Neural cell (in vitro differentiated cells): Measurements from ENCODE around the gene THAP8. TPM values are rescaled to one million over a fixed set of nuclear protein-coding genes. Genes with fewer than 3 reads are reported as not detected.

Experiments used
- H2AFZ ChIP-seq: fragments of 200-600, 300-800 bp; sonication (generic), shearing (Covaris generic); 2 replicates; pipeline ENCODE4 v1.6.0; 2014; ENCODE audit warnings: low read depth, mild to moderate bottlenecking, antibody characterized with exemption, low read length, moderate library complexity
- H3F3A ChIP-seq: fragments of 200-600 bp; shearing (Covaris generic); 2 replicates; pipeline ENCODE4 v1.6.1; 2016; ENCODE audit warnings: mild to moderate bottlenecking, moderate library complexity, mixed read lengths, antibody characterized with exemption, low read length; ENCODE audit not compliant: insufficient read depth, poor library complexity, severe bottlenecking
- H3K27ac ChIP-seq: fragments of 200-600, 300-800 bp; sonication (generic), shearing (Covaris generic); 2 replicates; pipeline ENCODE4 v1.5.1; 2014; ENCODE audit warnings: mild to moderate bottlenecking, low read length, moderate library complexity
- H3K27me3 ChIP-seq: fragments of 300-800, 200-600 bp; sonication (generic), shearing (Covaris generic); 2 replicates; pipeline ENCODE4 v1.6.0; 2014; ENCODE audit warnings: mild to moderate bottlenecking, low read depth, low read length, moderate library complexity; ENCODE audit not compliant: insufficient read depth
- H3K36me3 ChIP-seq: fragments of 300-800, 200-600 bp; sonication (generic), shearing (Covaris generic); 2 replicates; pipeline ENCODE4 v1.5.1; 2014; ENCODE audit warnings: mild to moderate bottlenecking, antibody characterized with exemption, low read length, moderate library complexity; ENCODE audit not compliant: insufficient read depth
- H3K4me2 ChIP-seq: fragments of 300-800, 200-600 bp; sonication (generic), shearing (Covaris generic); 2 replicates; pipeline ENCODE4 v1.6.0; 2014; ENCODE audit warnings: mild to moderate bottlenecking, low read length
- H3K4me3 ChIP-seq: fragments of 300-800, 200-600 bp; sonication (generic), shearing (Covaris generic); 2 replicates; pipeline ENCODE4 v1.5.1; 2014; ENCODE audit warnings: mild to moderate bottlenecking, low read length, moderate library complexity
- H3K79me2 ChIP-seq: fragments of 200-600 bp; shearing (Covaris generic); replicated peaks from 2 replicates; pipeline ENCODE4 v1.6.0; 2014; ENCODE audit warnings: mild to moderate bottlenecking, low read length, moderate library complexity; ENCODE audit not compliant: insufficient read depth
- H3K9ac ChIP-seq: fragments of 300-800, 200-600 bp; sonication (generic), shearing (Covaris generic); 2 replicates; pipeline ENCODE4 v1.6.1; 2016; ENCODE audit warnings: mild to moderate bottlenecking, low read length, mixed read lengths
- H3K9me2 ChIP-seq: fragments of 200-600 bp; shearing (Covaris generic); 2 replicates; pipeline ENCODE4 v1.6.1; 2016; ENCODE audit warnings: mild to moderate bottlenecking, low read length, mixed read lengths; ENCODE audit not compliant: insufficient read depth
- H3K9me3 ChIP-seq: fragments of 200-600, 300-800 bp; sonication (generic), shearing (Covaris generic); 2 replicates; pipeline ENCODE4 v1.6.1; 2016; ENCODE audit warnings: mild to moderate bottlenecking, mixed run types, low read length, moderate library complexity, mixed read lengths
- H4K20me1 ChIP-seq: fragments of 200-600 bp; shearing (Covaris generic); 2 replicates; pipeline ENCODE4 v1.6.1; 2016; ENCODE audit warnings: mild to moderate bottlenecking, mixed run types; ENCODE audit not compliant: insufficient read depth
- EP300 ChIP-seq: fragments of 450-650 bp; conservative IDR thresholded peaks from 2 replicates; pipeline ENCODE4 v1.6.1; 2014; ENCODE audit warnings: antibody characterized with exemption, mild to moderate bottlenecking, moderate library complexity; ENCODE audit not compliant: poor library complexity, severe bottlenecking
- EZH2 ChIP-seq: fragments of 200-600, 300-800 bp; shearing (Covaris generic), sonication (generic); IDR thresholded peaks from 2 replicates; pipeline ENCODE4 v1.6.1; 2014; ENCODE audit warnings: antibody characterized with exemption, low read length, borderline replicate concordance, mild to moderate bottlenecking; ENCODE audit not compliant: insufficient read depth, poor library complexity, severe bottlenecking
- MXI1 ChIP-seq: fragments of 450-650 bp; conservative IDR thresholded peaks from 2 replicates; pipeline ENCODE4 v1.6.1; 2014; ENCODE audit warnings: antibody characterized with exemption, mild to moderate bottlenecking; ENCODE audit not compliant: poor library complexity, severe bottlenecking
- POLR2AphosphoS5 ChIP-seq: IDR thresholded peaks from 2 replicates; pipeline ENCODE4 v1.6.1; 2012
- RAD21 ChIP-seq: fragments of 450-650 bp; conservative IDR thresholded peaks from 2 replicates; pipeline ENCODE4 v1.6.1; 2014; ENCODE audit warnings: antibody characterized with exemption, mild to moderate bottlenecking, moderate library complexity
- SMC3 ChIP-seq: fragments of 450-650 bp; conservative IDR thresholded peaks from 2 replicates; pipeline ENCODE4 v1.6.1; 2014; ENCODE audit warnings: antibody characterized with exemption, mild to moderate bottlenecking, moderate library complexity; ENCODE audit not compliant: poor library complexity
- TAF1 ChIP-seq: IDR thresholded peaks from 2 replicates; pipeline ENCODE4 v1.6.1; 2012; ENCODE audit warnings: low read depth
- polyA plus RNA-seq: library from polyadenylated mRNA; depleted of rRNA; stranded (reverse); fragments of >200 nt; gene quantifications from 2 replicates; pipeline ENCODE4 v1.2.3, GENCODE V29; 2014
- TF ChIP-seq, protein P1 (sequence below): fragments of 450-650 bp; IDR thresholded peaks from 2 replicates; pipeline ENCODE4 v1.5.1; 2014; ENCODE audit warnings: antibody characterized with exemption, mild to moderate bottlenecking, moderate library complexity; ENCODE audit not compliant: poor library complexity, severe bottlenecking
- TF ChIP-seq, protein P2 (sequence below): IDR thresholded peaks from 2 replicates; pipeline ENCODE4 v1.6.1; 2012; ENCODE audit warnings: borderline replicate concordance

The THAP8 gene
- polyA plus RNA-seq, 1 donor from 2014 or later: 5.5 TPM

DNA sequence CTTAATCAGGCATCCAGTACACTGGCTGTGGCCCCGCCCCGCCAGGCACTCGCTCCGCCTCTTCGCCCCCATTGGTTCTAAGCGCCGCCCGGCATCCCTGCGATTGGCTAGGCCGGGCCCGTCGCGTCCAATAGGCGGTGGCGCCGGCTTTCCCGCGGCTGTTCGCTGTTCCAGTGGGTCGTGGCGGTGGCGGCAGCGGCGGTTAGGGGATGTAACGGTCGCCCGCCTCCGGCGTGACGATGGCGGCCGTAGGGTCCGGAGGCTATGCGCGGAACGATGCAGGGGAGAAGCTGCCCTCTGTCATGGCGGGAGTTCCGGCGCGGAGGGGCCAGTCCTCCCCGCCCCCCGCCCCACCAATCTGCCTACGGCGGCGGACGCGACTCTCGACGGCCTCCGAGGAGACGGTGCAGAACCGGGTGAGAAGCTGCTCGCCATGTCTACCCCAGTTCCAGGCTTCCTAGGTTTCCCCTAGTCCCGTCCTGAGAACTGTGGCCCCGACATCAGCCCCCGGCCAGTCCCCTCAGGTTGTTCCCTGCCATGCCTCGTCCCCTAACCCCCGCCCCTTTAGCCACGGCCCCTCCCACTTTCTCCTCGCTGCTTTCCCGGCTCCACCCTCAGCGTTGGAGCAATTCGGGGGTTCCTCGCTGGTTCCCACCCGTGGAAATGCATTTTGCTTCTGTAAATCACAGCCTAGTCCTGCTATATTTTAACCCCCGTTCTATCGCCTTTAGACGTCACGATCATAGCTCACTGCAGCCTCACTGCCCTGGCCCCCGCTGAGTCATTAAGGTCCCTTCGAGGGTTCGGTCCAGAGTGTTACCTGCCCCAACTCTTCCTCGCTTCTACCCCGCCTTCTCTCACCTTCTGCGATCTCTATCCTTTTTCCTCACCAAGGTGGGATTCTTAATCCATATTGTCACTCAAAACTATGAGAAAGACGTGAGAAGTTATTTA lies 925 bp upstream of the THAP8 start, which contains the start of gene WDR62:
TSS of gene WDR62 (plus strand) at position 165 of the 954 bp plus-strand sequence. CDS start at position 240, 75 bp downstream.
- no peaks in the 10 kb centered on the region for H3K9me3 ChIP-seq
- H2AFZ ChIP-seq: peak within 1 kb of the TSS; percentile 89
- H3K9ac ChIP-seq: peak within 1 kb of the TSS; percentile 78
- H3K27me3 ChIP-seq: no peaks in the 10 kb centered on the region
- H3F3A ChIP-seq: no peaks in the 10 kb centered on the region
- H3K4me2 ChIP-seq: peak within 1 kb of the TSS; percentile 81
- no peaks in the 10 kb centered on the region for H3K9me2 ChIP-seq
- H3K27ac ChIP-seq: peak within 1 kb of the TSS; percentile 91
- H4K20me1 ChIP-seq: no peaks in the 10 kb centered on the region
- peaks cover 9% of the 10 kb centered on the region for H3K79me2 ChIP-seq
- H3K4me3 ChIP-seq: peak within 1 kb of the TSS; percentile 85
- no peaks in the 10 kb centered on the region for H3K36me3 ChIP-seq
- TF ChIP-seq MXI1 (peak; percentile 100), TAF1 (no peak)

DNA sequence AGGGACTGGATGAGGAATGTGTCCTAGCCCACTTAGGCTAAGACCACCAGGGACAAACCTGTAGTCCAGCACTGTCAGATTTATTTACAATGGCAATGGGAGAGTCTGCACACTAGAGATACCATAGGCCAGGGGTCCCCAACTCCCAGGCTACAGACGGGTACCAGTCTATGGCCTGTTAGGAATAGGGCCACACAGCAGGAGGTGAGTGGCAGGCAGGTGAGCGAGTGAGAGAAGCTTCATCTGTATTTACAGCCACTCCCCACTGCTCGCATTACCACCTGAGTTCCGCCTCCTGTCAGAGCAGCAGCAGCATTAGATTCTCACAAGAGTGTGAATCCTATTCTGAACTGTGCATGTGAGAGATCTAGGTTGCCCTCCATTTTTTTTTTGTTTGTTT lies 2.4 kb downstream of the THAP8 start:
- Histone ChIP-seq H3K79me2 (peaks cover 3% of the 10 kb centered on the region), H3K36me3 (no peaks in the 10 kb centered on the region), H3K27me3 (no peaks in the 10 kb centered on the region), H3F3A (no peaks in the 10 kb centered on the region), H3K9me2 (no peaks in the 10 kb centered on the region), H3K9ac (no peak overlapping the region), H3K27ac (no peak overlapping the region), H3K4me3 (no peak overlapping the region), H2AFZ (no peak overlapping the region), H3K4me2 (no peak overlapping the region), H4K20me1 (no peaks in the 10 kb centered on the region), H3K9me3 (no peaks in the 10 kb centered on the region)
- TF ChIP-seq TAF1: no peak
- TF ChIP-seq EZH2: no peak
- TF ChIP-seq RAD21: no peak
- TF ChIP-seq, protein P1, sequence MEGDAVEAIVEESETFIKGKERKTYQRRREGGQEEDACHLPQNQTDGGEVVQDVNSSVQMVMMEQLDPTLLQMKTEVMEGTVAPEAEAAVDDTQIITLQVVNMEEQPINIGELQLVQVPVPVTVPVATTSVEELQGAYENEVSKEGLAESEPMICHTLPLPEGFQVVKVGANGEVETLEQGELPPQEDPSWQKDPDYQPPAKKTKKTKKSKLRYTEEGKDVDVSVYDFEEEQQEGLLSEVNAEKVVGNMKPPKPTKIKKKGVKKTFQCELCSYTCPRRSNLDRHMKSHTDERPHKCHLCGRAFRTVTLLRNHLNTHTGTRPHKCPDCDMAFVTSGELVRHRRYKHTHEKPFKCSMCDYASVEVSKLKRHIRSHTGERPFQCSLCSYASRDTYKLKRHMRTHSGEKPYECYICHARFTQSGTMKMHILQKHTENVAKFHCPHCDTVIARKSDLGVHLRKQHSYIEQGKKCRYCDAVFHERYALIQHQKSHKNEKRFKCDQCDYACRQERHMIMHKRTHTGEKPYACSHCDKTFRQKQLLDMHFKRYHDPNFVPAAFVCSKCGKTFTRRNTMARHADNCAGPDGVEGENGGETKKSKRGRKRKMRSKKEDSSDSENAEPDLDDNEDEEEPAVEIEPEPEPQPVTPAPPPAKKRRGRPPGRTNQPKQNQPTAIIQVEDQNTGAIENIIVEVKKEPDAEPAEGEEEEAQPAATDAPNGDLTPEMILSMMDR: no peak
- no peak for TF ChIP-seq POLR2AphosphoS5
- TF ChIP-seq, protein P2, sequence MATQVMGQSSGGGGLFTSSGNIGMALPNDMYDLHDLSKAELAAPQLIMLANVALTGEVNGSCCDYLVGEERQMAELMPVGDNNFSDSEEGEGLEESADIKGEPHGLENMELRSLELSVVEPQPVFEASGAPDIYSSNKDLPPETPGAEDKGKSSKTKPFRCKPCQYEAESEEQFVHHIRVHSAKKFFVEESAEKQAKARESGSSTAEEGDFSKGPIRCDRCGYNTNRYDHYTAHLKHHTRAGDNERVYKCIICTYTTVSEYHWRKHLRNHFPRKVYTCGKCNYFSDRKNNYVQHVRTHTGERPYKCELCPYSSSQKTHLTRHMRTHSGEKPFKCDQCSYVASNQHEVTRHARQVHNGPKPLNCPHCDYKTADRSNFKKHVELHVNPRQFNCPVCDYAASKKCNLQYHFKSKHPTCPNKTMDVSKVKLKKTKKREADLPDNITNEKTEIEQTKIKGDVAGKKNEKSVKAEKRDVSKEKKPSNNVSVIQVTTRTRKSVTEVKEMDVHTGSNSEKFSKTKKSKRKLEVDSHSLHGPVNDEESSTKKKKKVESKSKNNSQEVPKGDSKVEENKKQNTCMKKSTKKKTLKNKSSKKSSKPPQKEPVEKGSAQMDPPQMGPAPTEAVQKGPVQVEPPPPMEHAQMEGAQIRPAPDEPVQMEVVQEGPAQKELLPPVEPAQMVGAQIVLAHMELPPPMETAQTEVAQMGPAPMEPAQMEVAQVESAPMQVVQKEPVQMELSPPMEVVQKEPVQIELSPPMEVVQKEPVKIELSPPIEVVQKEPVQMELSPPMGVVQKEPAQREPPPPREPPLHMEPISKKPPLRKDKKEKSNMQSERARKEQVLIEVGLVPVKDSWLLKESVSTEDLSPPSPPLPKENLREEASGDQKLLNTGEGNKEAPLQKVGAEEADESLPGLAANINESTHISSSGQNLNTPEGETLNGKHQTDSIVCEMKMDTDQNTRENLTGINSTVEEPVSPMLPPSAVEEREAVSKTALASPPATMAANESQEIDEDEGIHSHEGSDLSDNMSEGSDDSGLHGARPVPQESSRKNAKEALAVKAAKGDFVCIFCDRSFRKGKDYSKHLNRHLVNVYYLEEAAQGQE: no peak
- no peak for TF ChIP-seq SMC3
- no peak for TF ChIP-seq MXI1
- no peak for TF ChIP-seq EP300
